HG03520 (cell line): ENCODE measurements around the gene GPR158.

Experiments
- ATAC-seq: cut with Tn5 transposase; IDR thresholded peaks from one replicate; pipeline ENCODE4 v1.9.1; 2021; ENCODE audit warnings: mild to moderate bottlenecking, moderate library complexity; ENCODE audit not compliant: unreplicated experiment

GPR158 gene

DNA sequence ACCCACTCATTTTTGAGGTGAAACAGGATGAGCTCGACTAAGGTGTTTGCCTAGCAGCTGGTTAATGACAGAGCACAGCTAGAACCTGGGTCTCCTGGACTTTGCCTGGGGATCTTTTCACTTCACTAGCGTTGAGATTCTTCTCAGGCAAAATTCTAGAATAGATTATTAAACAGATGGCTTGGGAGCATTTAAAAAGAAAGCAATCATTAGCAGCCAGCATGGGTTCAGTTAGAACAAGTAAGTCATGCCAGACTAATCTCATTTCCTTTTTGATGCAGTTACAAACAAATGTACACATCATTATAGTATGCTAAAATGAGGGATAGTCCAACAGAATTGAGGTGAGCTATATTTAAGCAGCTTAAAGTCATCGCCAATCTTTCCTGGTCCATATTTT, 467.9 kb downstream of the GPR158 start:
- no peak for ATAC-seq

DNA sequence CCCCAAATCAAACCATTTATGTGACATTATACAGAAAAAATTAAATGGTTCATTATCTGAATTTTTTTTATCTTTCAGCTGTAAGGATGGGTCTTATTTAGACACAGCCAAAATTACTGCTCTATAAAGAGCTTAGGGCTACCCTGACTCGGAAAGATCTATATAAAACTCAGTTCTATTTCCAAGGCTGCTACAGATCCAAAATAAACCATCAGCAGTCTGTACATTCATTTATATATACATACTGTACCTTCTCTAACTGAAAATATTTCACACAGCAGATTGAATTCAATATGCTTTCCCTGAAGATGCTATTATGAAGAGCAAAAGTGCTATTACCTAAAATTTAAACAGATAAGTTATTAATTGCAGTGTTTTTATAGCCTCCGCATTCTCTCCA, 471.6 kb downstream of the GPR158 start:
- no peak for ATAC-seq

DNA sequence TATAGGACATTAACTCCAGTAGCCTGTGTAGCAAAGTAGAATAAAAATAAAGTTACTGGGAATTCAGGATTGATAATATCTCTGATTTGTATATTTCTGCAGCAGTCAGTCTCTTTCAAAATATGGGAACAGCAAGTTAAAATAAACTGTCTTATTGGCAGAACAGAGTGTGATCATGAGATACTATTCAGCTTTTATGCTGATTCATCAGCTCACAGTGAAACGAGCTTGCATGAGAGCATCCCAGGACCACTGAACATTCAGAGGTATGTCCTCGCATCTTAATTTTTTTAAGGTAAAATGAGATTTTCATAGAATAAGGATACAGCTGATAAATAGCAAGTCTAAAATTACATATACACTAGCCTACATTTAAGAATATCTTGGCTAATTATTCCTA, 476.7 kb downstream of the GPR158 start:
- no peak for ATAC-seq
